ENCODE data around the gene KIF13A.
"Not testable (repeated sequence)": the region's sequence is repeated elsewhere in the genome, so short reads cannot be mapped to it uniquely, and the experiment has no call there.

The KIF13A gene

DNA sequence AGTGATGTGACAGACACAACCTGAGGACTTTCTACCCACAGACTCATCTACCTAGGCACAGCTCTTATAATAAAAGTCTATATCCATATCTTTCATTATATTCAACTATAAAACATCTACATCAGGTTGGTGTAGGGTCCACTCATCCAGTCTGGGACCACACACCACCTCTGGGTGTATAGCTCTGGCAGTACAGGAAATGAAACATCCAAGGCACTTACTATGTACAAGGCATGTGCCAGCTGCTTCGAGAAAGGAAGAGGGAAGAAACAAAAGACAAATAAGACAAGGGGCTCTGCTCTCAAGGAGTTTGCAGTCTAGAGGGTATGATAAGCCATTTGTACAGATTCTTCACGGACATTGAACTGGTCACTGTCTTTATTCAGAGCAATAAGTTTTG, 18.6 kb downstream of the KIF13A start:
- no peak for DNase-seq (ENCODE audit: low read depth, low spot score)

DNA sequence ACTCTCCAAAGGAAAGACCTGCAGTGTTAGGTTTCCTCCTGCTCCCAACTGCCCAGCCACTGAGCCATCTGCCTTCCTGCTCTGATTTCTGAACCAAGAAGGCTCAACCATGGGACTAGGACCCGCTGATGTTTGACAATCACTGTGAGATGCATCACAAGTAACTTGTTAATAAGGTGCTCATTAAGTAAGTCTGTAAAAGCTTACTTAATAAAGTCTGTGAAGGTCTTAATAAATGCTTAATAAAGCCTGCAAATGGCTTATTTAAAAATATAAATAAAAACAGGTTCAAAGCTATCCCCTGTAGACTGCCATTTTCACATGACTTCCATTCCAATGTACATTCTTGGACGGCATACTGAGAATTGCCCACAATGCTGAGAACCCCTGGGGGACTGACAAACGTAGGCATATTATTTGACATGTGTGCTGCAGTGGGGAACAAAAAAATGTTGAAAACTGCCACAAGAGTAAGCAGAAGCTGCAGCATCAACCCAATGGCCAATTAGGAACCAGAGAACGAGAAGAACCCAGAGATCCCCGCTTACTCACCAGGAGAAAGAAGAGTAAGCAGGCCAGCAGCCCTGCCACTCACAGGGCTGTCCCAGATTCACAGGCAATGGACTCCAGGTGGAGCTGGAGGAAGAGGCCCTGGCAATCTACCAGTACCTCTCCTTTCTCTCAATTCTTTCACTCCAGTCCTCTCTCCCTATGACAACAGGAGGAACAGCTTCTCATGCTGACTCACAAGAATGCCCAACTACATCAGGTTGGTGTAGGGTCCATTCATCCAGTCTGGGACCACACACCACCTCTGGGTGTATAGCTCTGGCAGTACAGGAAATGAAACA, 19.5 kb downstream of the KIF13A start:
- DNase-seq (ENCODE audit: low read depth, low spot score) = no peak

DNA sequence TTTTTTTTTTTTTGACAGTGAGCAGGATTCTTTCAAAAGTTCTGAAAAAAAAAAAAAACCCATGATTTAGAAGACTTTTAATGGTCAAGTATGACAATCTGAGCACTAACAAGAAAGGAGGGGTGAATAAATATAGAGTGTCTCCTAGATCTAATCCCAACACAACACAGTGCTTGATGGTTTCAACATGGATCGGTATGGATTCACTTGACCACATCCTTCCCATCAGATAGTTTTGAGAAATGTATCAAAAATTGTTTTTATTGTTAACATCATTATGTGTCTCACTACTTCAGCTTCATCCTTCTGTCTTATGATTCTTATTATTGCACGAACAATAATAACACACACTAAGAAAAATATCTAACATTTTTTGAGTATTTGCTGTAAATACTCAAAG, 21.0 kb downstream of the KIF13A start:
- DNase-seq (ENCODE audit: low read depth, low spot score) = no peak

DNA sequence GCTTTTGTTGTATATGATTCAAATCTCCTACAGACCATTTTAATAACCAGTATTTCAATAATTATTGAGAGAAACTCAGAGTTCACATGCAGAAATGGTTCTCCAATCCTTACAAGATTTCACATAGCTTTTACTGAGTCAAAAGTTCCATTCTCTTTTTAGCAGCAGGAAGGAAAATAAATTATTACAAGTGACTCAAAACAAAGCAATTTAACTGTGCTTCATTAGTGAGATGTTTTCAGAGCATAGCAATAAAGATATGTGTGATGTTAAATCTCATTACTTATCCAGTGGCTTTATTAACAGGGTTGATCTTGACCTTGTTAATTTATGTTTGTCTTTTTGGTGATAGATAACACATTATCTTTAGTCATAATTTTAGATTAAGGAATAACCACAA, 22.0 kb downstream of the KIF13A start:
- no peak for DNase-seq (ENCODE audit: low read depth, low spot score)

DNA sequence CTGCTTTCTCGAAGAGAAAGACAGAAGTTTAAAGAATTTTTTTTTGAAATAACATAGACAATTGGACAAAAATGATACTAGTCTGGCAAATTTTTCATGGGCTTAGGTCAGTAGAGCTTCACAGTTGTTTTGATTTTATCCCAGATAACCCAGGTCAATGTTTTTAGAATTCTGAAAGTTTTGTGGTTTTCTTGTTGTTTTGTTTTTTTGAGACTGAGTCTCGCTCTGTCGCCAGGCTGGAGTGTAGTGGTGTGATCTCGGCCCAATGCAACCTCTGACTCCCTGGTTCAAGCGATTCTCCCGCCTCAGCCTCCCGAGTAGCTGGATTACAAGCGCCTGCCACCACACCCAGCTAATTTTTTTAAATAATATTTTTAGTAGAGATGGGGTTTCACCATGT, 22.8 kb downstream of the KIF13A start:
- no peak for DNase-seq (ENCODE audit: low read depth, low spot score)

DNA sequence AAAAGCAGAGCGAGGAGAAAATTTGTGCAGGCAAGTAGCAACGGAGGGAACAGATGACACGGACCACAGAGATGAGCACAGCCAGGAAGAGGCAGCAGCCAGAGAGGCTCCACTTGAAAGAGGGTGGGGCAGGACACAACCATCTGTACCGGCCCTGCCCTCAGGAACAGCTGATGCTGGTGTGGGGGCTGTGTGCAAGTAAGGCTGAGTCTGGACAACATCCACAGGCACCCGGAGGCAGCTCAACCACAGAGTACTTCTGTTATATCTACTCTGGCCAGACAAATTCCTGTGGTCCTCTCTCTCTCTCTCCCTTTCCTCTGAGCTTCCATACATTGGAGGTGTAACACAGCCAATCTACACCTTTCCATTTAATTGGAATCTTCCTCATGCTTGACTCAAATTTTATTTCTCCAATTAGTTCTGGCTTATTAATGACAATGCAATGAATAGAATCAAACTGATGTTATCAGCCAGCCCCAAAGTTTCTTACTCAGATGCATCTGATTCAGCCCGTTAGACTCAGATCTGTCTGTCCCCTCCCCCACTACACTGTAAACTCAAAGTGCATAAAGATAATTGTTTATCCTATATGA, 24.9 kb downstream of the KIF13A start:
- DNase-seq (ENCODE audit: low read depth, low spot score) = no peak

DNA sequence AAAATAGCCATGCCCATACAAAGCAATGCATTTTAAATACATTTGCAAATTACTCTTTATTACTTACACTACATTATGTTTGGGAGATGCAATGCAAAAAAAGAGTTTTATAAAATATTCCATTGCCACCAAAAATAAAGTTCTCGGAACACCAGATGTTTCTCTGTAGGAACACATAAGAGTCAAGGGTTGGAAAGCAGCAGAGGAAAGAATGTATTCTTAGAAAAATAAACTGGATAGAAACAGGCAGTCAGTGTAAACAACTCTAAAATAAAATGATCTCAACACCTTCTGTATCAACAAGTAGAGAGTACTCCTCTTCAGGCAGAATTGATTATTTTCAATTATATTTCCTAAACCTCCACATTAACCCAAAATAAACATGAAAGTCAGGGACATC, 28.1 kb downstream of the KIF13A start:
- DNase-seq (ENCODE audit: low read depth, low spot score) = no peak

DNA sequence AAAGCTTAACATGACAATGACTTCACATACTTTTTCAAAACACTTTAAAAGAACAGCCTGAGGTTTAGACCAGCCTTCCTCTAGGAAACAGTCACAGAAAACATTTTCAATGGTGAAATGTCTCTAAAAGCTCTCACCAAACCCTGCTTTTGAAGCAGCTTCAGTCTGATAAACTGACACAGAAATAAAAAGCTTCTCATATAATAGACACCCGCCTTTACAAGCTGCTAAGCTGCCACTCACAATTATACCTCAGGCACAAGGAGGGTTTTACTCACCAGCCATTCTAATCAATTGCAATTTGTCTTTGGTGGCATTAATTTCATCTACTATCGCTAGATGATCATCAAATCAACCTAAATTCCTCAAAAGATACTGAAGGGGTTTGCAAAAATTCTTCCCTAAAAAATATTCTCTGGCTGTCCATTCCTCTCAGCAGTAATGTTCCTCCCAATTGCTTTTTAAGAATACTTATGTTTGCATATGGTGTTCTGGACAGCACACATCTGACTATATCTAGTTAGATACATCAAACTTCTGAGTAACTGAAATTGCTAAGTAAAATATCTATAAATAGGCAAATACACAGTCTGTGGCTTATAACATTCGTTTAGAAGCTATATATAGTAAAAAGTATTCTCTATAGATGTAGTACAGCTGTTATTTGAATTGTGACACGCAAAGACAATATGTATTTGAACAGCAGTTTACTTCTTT, 29.4 kb downstream of the KIF13A start:
- no peak for DNase-seq (ENCODE audit: low read depth, low spot score)

DNA sequence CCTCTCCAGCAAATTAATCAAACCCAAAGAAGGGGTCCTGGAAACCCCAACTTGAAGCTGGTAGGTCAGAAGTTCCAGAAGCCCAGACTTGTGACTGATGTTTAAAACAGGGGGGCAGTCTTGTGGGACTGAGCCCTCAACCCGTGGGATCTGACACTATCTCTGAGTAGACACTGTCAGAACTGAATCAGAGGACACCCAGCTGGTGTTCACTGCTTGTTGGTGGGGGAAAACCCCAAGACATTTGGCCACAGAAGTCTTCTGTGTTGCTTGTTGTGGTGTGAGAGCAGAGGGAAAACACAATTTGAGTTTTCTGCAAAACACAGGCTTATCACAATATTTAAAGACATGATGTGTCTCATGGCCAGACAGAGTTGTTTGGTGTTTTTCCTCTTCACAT, 29.9 kb downstream of the KIF13A start:
- no peak for DNase-seq (ENCODE audit: low read depth, low spot score)

DNA sequence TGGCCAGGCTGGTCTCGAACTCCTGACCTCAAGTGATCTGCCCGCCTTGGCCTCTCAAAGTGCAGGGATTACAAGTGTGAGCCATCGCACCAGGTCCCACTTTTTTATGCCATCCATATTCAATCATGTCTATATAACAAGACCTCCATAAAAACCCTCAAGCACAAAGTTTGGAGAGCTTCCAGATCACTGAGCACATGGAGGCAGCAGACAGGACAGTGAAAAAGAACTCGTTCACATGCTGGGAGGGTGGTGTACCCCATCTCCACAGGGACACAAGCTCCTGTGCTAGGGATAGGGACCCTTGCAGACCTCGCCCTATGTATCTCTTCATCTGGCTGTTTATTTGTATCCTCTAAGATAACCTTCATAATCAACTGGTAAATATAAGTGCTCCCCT, 30.3 kb downstream of the KIF13A start:
- DNase-seq (ENCODE audit: low read depth, low spot score) = no peak

DNA sequence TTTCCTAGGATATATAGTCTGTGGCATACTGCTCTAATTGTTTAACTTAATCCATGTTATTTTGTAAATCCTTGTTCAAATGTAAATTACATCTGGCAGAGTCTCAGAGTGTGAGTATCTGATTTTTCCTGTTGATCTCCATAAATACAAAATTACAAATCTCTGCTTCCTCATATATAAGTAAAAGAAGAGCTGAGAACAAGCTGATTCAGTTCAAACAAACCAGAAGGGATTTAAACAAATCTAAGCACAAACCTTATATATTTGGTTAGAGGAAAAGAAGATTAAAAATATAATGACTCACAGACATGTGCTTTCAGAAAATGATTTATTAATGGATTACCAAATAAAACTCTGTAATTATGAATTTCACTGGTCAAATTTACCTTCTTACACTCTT, 37.3 kb downstream of the KIF13A start:
- no peak for DNase-seq (ENCODE audit: low read depth, low spot score)

DNA sequence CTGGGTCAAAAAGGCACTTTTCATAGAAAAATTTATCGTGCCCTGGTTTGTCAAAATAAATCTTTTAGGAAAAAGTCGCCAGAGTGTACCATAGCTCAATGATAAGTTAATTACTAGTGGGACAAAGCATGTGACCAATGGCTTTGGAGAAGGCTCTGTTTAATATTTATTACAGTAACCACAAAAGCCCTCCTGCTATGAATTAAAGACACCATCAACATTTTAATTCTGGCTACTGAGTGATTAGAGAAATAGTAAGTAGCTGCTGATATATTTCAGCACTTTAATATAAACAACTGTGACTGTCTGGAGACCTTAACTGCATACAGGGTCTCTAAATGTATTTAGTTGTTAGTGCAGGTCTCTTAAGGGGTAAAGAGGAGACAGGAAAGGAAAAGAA, 38.3 kb downstream of the KIF13A start:
- DNase-seq (ENCODE audit: low read depth, low spot score) = no peak

DNA sequence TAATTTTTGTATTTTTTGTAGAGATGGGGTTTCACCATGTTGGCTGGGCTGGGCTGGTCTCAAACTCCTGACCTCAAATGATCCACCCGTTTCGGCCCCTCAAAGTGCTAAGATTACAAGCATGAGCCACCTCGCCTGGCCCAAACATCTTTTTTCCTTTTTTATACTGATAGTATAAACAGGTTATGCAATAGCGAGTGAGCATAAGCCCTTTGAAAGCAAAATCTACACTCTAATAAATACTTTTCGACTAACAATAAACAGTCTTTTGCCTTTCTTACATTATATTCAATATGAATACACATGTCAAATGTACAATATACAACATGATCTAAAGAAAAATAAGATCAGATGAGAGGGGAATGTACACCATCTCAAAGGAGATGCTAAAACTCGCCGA, 38.7 kb downstream of the KIF13A start:
- no peak for DNase-seq (ENCODE audit: low read depth, low spot score)

DNA sequence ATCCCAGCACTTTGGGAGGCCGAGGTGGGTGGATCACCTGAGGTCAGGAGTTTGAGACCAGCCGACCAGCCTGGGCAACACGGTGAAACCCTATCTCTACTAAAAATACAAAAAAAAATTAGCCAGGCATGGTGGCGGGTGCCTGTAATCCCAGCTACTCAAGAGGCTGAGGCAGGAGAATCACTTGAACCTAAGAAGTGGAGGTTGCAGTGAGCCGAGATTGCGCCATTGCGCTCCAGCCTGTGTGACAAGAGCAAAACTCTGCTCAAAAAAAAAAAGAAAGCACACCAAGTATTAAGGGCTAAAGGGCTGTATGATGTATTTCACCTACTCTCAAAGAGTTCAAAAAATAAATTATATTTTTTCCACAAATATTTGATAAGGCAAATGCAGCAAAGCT, 39.9 kb downstream of the KIF13A start:
- not testable (repeated sequence) for DNase-seq (ENCODE audit: low read depth, low spot score)

DNA sequence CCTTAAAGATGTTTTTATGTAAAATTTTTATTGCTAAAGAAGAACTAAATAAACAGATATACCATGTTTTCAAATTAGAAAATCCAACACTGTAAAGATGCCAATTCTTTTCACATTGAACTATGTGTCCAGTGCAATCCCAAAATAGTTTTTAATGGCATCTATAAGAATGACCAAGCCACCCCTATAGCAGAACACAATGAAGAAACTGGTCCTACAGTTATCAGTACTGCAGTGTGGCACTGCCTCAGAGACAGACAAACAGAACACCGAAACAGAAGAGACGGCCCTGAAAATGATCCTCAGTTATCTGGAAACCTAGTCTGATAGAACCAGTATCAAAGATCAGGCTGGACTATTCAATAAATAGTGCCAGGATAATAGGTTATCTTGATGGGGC, 41.9 kb downstream of the KIF13A start:
- DNase-seq (ENCODE audit: low read depth, low spot score) = no peak

DNA sequence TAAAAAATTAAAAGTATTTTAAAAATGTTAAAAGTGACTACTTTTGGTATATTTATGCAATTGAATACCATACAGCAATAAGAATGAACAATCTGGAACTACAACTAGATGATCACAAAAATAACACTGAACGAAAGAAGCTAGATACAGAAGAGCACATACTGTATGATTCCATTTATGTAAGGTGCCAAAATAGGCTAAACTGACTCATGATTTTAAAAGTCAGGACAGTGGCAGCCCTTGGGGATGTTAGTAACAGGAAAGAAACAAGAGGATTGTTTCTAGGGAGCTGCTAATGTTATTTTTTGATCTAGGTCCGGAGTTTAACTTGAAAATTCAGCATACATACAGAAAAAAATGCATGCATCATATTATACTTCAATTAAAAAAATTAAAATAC, 42.3 kb downstream of the KIF13A start:
- DNase-seq (ENCODE audit: low read depth, low spot score) = no peak

DNA sequence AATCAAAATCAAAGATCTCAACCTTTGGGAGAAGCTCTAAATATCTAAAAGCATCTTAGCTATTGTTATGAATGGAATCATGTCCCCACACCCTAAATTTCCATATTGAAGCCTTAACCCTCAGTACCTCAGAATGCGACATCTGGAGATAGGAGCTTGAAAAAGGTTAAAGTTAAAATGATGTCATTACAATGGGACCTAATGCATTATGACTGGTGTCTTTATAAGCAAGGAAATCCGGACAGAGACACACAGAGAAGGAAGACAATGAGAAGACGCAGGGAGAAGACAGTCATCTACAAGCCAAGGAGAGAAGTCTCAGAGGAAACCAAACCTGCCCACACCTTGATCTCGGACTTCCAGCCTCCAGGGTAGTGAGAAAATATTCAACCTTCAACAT, 46.1 kb downstream of the KIF13A start:
- DNase-seq (ENCODE audit: low read depth, low spot score) = no peak

DNA sequence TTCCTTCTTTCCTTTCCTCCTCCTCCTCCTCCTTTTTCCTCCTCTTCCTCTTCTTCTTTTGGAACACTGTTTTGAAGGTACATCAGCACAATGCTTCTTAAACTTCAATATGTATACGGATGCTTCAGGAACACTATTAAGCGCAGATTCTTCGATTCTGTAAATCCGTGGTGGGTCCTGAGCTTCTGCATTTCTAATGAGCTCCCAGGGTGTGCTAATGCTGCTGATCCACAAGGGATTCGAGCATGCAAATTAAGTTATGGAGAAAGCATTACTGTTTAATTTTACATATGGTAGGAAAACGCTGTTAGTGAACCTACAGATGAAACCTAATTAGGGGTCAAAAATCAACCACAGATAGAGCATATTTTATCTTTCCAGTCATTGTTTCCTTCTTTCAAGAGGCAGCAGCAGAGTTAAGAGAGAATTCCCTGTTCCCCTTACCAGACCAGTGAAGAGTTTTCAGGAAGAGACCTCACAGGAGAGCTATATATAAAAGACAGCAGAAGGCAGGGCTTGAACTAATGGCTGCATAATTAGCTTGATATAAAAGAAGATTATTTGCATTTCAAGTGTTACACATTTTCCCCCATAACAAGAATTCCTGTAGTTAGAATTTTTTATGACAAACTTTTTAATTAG, 47.2 kb downstream of the KIF13A start:
- DNase-seq (ENCODE audit: low read depth, low spot score) = no peak

DNA sequence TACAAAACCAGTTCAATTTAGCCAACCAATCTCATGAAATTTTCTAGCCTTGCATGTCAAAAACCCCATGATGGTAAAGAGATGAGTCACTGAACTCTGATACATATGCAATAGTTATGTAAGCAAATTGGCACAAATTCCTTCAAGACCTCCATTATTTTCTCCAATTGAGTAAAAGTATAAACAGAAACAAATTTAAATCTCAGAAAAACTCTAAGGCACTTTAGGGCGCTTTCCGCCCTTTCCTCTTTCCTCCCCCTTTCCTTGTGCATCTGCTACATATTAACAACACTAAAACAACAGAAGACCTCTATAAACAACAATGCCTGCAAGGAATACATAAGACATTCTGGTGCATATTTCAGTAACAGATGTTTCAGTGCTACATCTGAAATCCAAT, 48.5 kb downstream of the KIF13A start:
- DNase-seq (ENCODE audit: low read depth, low spot score) = no peak

DNA sequence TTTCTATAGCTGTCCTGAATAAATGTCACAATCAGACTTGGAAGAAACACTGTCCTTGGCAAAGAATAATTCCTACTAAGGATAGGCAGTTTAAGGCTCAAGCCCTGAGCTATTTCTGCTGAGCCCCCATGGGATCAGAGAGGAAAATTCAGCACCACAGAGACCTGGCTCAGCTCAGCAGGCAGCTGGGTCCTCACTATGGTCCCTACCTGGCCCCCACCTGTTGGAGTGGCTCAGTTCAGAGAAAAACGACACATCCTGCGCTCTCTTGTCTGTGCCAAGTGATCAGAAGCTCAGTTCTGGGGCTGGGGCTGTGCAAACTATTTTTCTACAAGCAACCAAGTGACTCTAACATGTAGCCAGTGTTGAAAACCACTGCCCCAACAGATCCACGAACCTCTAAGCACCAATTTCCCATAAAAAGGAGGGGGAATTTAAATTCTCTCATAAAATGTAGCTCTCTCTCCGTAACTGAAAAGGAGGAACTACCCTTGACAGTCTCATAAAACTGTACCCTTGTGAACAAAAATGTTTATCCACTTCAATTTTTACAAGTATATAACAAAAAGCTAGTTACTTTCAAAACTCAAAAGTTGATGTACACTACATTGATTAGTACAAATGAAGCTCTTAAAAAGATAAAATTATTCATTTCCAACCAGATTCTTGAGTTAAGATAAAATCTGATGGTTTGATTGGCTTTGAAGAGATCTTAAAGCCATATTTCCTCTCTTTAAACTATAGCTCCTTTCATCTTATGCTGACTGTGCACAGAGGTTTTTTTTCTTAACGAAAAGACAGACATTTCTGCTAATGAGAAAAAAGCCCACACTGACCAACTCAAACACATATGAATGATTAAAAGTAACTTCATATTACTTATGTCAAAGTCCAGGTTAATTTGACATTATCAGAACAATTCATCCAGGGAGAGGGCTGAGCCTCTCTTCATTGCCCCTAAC, 52.0 kb downstream of the KIF13A start:
- no peak for DNase-seq (ENCODE audit: low read depth, low spot score)

DNA sequence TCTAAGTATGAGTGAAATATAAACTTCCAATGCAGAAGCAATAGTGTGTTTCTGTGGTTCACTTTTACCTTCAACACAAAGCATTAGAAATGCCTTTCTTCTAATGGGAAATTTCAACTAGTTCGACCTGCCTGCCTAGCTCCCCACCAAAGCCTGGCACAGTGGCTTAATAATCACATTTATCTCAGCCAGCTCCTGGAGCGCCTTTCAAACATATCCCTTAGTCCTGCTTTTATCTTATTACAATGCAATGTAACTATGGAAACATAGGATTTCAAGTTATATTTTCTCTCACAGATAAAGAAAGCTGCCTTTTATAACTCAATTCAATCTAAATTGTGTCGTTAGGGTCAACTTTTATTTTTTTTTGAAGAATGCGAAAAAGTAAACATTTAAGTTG, 53.7 kb downstream of the KIF13A start:
- no peak for DNase-seq (ENCODE audit: low read depth, low spot score)
